Measurements from ENCODE around the gene NFIA.

The NFIA gene

DNA sequence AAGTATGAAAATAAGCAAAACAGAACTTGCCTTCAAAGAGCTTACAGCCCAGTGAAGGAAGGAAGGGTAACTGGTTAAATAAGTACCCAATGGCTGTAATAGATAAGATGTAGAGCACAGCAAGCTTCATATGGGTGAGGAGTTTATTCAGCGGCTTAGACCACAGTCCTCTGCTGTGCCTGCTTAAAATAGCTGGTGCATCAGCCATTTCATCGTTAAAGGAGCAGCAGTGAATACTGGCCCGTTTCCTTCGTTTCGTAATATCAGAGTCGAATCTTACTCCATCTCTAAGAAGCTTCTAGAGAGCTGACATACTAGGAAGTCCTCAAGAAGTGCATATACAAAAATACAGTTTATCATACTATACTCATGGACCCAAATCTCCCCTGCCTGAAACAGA is 286.5 kb downstream of the NFIA start:
- Histone ChIP-seq H3K27ac (no peak overlapping the region), H3K4me3 (ENCODE audit: low read depth, low read length) (no peak overlapping the region), H3K79me2 (no peaks in the 10 kb centered on the region), H3K9ac (no peak overlapping the region), H3K27me3 (ENCODE audit: control insufficient read depth, insufficient read depth, low read length) (no peaks in the 10 kb centered on the region), H3K4me1 (no peaks in the 10 kb centered on the region), H3K36me3 (ENCODE audit: control insufficient read depth, insufficient read depth, low read length) (no peaks in the 10 kb centered on the region), H3K4me2 (ENCODE audit: low read length) (no peak overlapping the region), H3K9me3 (ENCODE audit: control insufficient read depth, low read length) (no peaks in the 10 kb centered on the region), H2AFZ (no peak overlapping the region)
- no peak for TF ChIP-seq CTCF (IDR thresholded peaks at IDR 0.05)

DNA sequence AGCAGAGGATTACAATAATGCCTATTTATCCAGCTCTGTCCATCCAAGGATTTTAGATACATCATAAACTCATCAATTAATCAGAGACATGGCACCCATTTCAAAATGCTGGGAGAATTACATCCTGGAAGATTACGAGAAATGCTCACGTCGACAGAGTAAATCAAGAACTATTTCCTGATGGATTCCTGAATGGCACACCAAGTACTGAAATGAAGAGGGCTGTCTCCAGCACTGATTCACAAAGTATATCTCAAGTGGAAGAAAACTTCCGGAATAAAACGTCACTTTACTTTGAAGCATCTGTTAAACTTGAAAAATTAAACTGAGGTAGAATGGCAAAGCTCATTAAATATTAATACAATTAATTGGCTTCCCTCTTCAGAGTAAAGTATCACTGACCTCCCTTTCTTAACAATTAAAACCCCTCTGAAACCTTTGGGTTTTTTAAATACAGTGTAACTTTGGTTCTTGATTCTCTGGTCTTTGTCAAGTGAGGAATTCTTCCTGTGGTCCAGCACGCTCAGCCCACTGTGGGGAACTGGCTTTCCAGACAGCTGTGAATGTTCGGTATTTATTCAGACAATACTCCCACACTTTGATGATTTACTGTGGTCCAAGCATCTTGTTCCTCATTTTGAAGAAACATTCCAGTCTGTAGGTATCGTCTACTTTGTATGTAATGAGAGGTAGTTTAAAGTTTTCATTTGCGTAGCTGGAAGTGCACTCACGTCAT is 288.0 kb downstream of the NFIA start:
- no peak overlapping the region for H3K27ac ChIP-seq
- H3K27me3 ChIP-seq (ENCODE audit: control insufficient read depth, insufficient read depth, low read length): no peaks in the 10 kb centered on the region
- H3K79me2 ChIP-seq: no peaks in the 10 kb centered on the region
- no peaks in the 10 kb centered on the region for H3K9me3 ChIP-seq (ENCODE audit: control insufficient read depth, low read length)
- no peak for TF ChIP-seq CTCF (IDR thresholded peaks at IDR 0.05)
- no peak overlapping the region for H3K9ac ChIP-seq
- H3K4me2 ChIP-seq (ENCODE audit: low read length): no peak overlapping the region
- H3K36me3 ChIP-seq (ENCODE audit: control insufficient read depth, insufficient read depth, low read length): no peaks in the 10 kb centered on the region
- H3K4me3 ChIP-seq (ENCODE audit: low read depth, low read length): no peak overlapping the region
- no peaks in the 10 kb centered on the region for H3K4me1 ChIP-seq
- H2AFZ ChIP-seq: no peak overlapping the region

GRCh38 chr1:61370913-61371279 is 288.5 kb downstream of the NFIA start:
- Histone ChIP-seq H2AFZ (no peak overlapping the region), H3K79me2 (no peaks in the 10 kb centered on the region), H3K4me1 (no peaks in the 10 kb centered on the region), H3K27ac (no peak overlapping the region), H3K36me3 (ENCODE audit: control insufficient read depth, insufficient read depth, low read length) (no peaks in the 10 kb centered on the region), H3K9me3 (ENCODE audit: control insufficient read depth, low read length) (no peaks in the 10 kb centered on the region), H3K4me2 (ENCODE audit: low read length) (no peak overlapping the region), H3K9ac (no peak overlapping the region), H3K27me3 (ENCODE audit: control insufficient read depth, insufficient read depth, low read length) (no peaks in the 10 kb centered on the region), H3K4me3 (ENCODE audit: low read depth, low read length) (no peak overlapping the region)
- TF ChIP-seq CTCF (IDR thresholded peaks at IDR 0.05): no peak

DNA sequence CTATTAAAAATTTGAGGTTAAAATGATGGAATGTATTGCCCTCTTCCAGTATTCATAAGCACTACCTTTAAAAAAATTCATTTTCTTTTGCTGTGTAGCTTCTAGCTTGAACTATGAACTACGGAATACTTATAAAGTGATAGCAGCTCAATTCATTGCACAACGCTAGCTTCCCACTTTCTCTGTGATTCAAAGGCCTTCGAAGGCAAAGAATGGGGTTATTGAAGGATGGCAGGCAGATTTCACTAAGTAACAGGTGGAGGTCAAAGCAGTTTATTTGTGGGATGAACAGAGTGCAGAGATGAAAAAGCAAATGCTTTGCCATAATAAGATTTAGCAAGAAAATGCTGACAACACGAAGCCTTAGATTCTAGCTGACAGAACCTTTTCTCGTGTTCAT is 290.6 kb downstream of the NFIA start:
- H3K27me3 ChIP-seq (ENCODE audit: control insufficient read depth, insufficient read depth, low read length): no peaks in the 10 kb centered on the region
- no peak overlapping the region for H3K9ac ChIP-seq
- H3K4me3 ChIP-seq (ENCODE audit: low read depth, low read length): no peak overlapping the region
- H3K9me3 ChIP-seq (ENCODE audit: control insufficient read depth, low read length): no peaks in the 10 kb centered on the region
- no peaks in the 10 kb centered on the region for H3K36me3 ChIP-seq (ENCODE audit: control insufficient read depth, insufficient read depth, low read length)
- no peak overlapping the region for H3K4me2 ChIP-seq (ENCODE audit: low read length)
- no peak overlapping the region for H2AFZ ChIP-seq
- H3K4me1 ChIP-seq: no peaks in the 10 kb centered on the region
- H3K79me2 ChIP-seq: no peaks in the 10 kb centered on the region
- H3K27ac ChIP-seq: no peak overlapping the region
- TF ChIP-seq CTCF (IDR thresholded peaks at IDR 0.05): no peak

- Histone ChIP-seq H3K4me3 (ENCODE audit: low read depth, low read length) (no peak overlapping the region), H3K79me2 (no peaks in the 10 kb centered on the region), H3K9ac (no peak overlapping the region), H3K9me3 (ENCODE audit: control insufficient read depth, low read length) (no peaks in the 10 kb centered on the region), H3K27ac (no peak overlapping the region), H2AFZ (no peak overlapping the region), H3K36me3 (ENCODE audit: control insufficient read depth, insufficient read depth, low read length) (no peaks in the 10 kb centered on the region), H3K4me2 (ENCODE audit: low read length) (no peak overlapping the region), H3K27me3 (ENCODE audit: control insufficient read depth, insufficient read depth, low read length) (no peaks in the 10 kb centered on the region), H3K4me1 (no peaks in the 10 kb centered on the region)
- TF ChIP-seq CTCF (IDR thresholded peaks at IDR 0.05): no peak
Observed at GRCh38 chr1:61374156-61374555, 291.8 kb downstream of the NFIA start.

All from parathyroid adenoma (tissue), 2 donors.